Measurements from ENCODE around the gene SCN4A. TPM values are rescaled to one million over a fixed set of nuclear protein-coding genes. Genes with fewer than 3 reads are reported as not detected.

The SCN4A gene
- total RNA-seq, 2 donors from 2014 or later: 3.9 to 4.4 TPM

DNA sequence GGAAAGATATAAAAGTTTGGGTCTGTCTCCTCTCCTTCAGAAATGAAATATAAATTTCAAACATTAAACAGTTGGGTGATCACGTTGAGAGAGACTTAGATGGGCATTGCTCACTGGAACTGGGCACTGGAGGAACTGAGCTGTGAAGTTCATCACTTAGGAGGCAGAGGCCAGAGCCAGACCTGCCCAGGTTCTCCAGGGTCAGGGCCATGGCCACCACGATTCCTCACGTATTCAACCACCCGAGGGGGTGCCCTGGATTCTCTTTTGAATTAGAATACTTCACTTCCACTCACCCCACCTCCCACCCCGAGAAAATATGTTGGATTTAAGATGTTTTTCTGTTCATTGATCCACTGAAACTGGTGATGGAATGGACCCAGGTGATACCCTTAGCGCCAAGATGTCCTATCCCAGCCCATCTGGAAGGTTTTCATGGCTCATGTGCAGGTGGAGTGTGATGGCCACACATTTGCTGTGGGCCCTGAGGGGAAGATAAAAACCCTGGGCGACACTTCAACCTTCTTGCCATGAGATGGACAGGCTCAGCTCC lies 31.6 kb upstream of the SCN4A start:
- Mint-ChIP-seq H3K4me3 (no peak overlapping the region), H3K36me3 (ENCODE audit: low read depth) (no peaks in the 10 kb centered on the region), H3K27me3 (ENCODE audit: insufficient read depth) (peaks cover 7% of the 10 kb centered on the region), H3K9me3 (no peaks in the 10 kb centered on the region), H3K27ac (no peak overlapping the region), H3K4me1 (no peaks in the 10 kb centered on the region)
- no peak overlapping the region for H3K4me3 ChIP-seq (ENCODE audit: low read length)
- H3K36me3 ChIP-seq (ENCODE audit: control insufficient read depth, insufficient read depth, low read length): no peaks in the 10 kb centered on the region
- H3K9me3 ChIP-seq (ENCODE audit: control insufficient read depth, low read length): no peaks in the 10 kb centered on the region
- no peaks in the 10 kb centered on the region for H3K27me3 ChIP-seq (ENCODE audit: control insufficient read depth, insufficient read depth, low read length, poor library complexity, severe bottlenecking)
- no peaks in the 10 kb centered on the region for H3K4me1 ChIP-seq (ENCODE audit: control insufficient read depth, insufficient read depth, low read length)
- H3K9ac ChIP-seq (ENCODE audit: extremely low read depth, low read length, poor library complexity, severe bottlenecking): no peak overlapping the region
- TF ChIP-seq, protein P1, sequence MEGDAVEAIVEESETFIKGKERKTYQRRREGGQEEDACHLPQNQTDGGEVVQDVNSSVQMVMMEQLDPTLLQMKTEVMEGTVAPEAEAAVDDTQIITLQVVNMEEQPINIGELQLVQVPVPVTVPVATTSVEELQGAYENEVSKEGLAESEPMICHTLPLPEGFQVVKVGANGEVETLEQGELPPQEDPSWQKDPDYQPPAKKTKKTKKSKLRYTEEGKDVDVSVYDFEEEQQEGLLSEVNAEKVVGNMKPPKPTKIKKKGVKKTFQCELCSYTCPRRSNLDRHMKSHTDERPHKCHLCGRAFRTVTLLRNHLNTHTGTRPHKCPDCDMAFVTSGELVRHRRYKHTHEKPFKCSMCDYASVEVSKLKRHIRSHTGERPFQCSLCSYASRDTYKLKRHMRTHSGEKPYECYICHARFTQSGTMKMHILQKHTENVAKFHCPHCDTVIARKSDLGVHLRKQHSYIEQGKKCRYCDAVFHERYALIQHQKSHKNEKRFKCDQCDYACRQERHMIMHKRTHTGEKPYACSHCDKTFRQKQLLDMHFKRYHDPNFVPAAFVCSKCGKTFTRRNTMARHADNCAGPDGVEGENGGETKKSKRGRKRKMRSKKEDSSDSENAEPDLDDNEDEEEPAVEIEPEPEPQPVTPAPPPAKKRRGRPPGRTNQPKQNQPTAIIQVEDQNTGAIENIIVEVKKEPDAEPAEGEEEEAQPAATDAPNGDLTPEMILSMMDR (conservative IDR thresholded peaks at IDR 0.05): no peak
- 91 to 97% methylated on average over 4 to 7 of the region's 7 CpGs for WGBS, 2 experiments (ENCODE audit: insufficient coverage in 1 of 2, insufficient read length in 1 of 2)
- H3K27ac ChIP-seq (ENCODE audit: low read depth, low read length): no peak overlapping the region
- DNase-seq: peak; percentile 29

DNA sequence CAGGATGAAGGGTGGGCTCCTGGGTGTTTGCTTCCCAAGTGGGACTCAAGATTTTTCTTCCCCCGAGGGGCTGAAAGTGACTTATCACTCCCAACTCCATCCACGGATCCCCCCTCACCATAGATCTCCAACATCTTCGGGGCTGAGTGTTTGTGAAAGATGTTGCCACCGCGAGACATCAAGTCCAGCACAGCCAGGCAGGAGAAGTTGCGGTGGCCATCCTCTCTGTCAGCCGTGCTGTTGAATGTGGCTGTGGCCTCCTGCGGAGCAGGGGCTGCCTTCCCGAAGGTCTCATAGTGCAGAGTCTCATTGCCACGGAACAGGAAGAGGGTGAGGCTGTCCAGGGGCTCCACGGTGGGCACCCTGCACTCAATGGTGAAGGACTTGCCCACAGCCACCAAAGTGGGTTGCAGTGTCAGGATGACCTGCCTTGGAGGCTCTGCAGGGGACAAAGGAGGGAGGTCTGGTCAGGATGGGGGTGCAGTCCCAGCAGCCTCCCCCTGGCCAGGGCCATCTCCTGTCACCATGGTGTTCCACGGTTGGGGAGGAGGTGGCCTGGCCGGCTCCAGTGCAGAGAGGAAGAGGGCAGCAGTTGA lies 30.9 kb upstream of the SCN4A start:
- no peaks in the 10 kb centered on the region for H3K9me3 Mint-ChIP-seq
- H3K4me1 Mint-ChIP-seq: no peaks in the 10 kb centered on the region
- Histone ChIP-seq H3K9ac (ENCODE audit: extremely low read depth, low read length, poor library complexity, severe bottlenecking) (no peak overlapping the region), H3K36me3 (ENCODE audit: control insufficient read depth, insufficient read depth, low read length) (no peaks in the 10 kb centered on the region), H3K27ac (ENCODE audit: low read depth, low read length) (no peak overlapping the region), H3K4me3 (ENCODE audit: low read length) (no peak overlapping the region), H3K9me3 (ENCODE audit: control insufficient read depth, low read length) (no peaks in the 10 kb centered on the region), H3K4me1 (ENCODE audit: control insufficient read depth, insufficient read depth, low read length) (no peaks in the 10 kb centered on the region), H3K27me3 (ENCODE audit: control insufficient read depth, insufficient read depth, low read length, poor library complexity, severe bottlenecking) (no peaks in the 10 kb centered on the region)
- no peaks in the 10 kb centered on the region for H3K36me3 Mint-ChIP-seq (ENCODE audit: low read depth)
- DNase-seq: peak; percentile 43
- H3K4me3 Mint-ChIP-seq: no peak overlapping the region
- H3K27me3 Mint-ChIP-seq (ENCODE audit: insufficient read depth): peaks cover 14% of the 10 kb centered on the region
- no peak overlapping the region for H3K27ac Mint-ChIP-seq
- WGBS, 2 experiments (ENCODE audit: insufficient coverage in 1 of 2, insufficient read length in 1 of 2): 88 to 95% methylated on average over 8 to 13 of the region's 13 CpGs
- TF ChIP-seq, protein P1 (conservative IDR thresholded peaks at IDR 0.05): no peak

DNA sequence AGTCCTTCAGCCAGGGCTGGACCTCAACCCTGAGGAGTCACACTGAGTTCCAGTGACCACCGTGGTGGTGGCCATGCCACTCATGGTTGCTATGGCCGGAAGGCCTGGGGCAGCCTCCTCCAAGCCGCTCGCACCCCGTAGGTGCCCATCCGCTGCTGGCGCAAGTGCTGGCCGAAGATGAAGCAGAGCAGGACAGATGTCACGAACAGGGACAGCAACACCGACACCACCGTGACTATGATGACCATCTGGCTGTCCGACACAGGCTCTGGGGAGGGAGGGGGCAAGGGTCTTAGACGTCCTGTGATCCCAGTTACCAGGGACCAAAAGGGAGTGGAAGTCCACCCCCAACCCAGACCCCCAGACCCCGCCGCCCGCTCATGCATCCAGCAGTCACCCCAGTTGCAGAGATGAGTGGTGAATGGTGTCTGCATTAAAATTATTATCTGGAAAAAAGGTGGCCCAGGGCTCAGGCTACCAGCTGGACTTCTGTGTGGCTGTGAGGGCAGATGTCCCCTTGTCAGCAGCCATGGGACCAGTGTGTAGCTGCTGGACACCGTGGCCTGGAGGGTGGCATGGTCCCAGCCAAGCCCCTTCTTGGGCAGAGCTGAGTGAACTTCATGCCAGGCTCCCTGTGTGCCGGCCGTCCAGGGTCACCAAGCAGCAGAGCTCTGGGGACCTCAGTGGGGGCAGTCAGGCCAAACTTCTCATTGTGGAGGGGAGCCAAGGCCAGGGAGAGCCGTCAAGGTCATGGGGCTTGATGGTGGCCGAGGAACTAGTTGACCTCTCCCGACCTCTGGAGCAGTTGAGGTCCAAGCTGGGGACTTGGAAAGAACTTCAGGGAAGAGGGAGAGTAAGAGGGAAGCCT lies 30.2 kb upstream of the SCN4A start:
- Mint-ChIP-seq H3K4me3 (no peak overlapping the region), H3K36me3 (ENCODE audit: low read depth) (no peaks in the 10 kb centered on the region), H3K27me3 (ENCODE audit: insufficient read depth) (peaks cover 16% of the 10 kb centered on the region), H3K4me1 (no peaks in the 10 kb centered on the region), H3K9me3 (no peaks in the 10 kb centered on the region), H3K27ac (no peak overlapping the region)
- 93 to 97% methylated on average over 9 to 22 of the region's 22 CpGs for WGBS, 2 experiments (ENCODE audit: insufficient coverage in 1 of 2, insufficient read length in 1 of 2)
- no peak overlapping the region for H3K9ac ChIP-seq (ENCODE audit: extremely low read depth, low read length, poor library complexity, severe bottlenecking)
- peak; percentile 43 for DNase-seq
- no peaks in the 10 kb centered on the region for H3K9me3 ChIP-seq (ENCODE audit: control insufficient read depth, low read length)
- H3K4me3 ChIP-seq (ENCODE audit: low read length): no peak overlapping the region
- H3K4me1 ChIP-seq (ENCODE audit: control insufficient read depth, insufficient read depth, low read length): no peaks in the 10 kb centered on the region
- H3K36me3 ChIP-seq (ENCODE audit: control insufficient read depth, insufficient read depth, low read length): no peaks in the 10 kb centered on the region
- TF ChIP-seq, protein P1 (conservative IDR thresholded peaks at IDR 0.05): no peak
- H3K27ac ChIP-seq (ENCODE audit: low read depth, low read length): no peak overlapping the region
- H3K27me3 ChIP-seq (ENCODE audit: control insufficient read depth, insufficient read depth, low read length, poor library complexity, severe bottlenecking): peaks cover under 1% of the 10 kb centered on the region

Data from endodermal cell (in vitro differentiated cells).